AG04450 (cell line): ENCODE data around the gene XPNPEP1. TPM values are rescaled to one million over a fixed set of nuclear protein-coding genes. Genes with fewer than 3 reads are reported as not detected.

Source experiments
- CTCF ChIA-PET: fragments of 300-600, 350-600 bp; formaldehyde crosslinking; extraction: SDS; loops from one replicate; lab custom pipeline; 2022; ENCODE audit warnings: antibody characterized with exemption, inconsistent platforms; lab: Charles Lee
- POLR2A ChIA-PET: fragments of 350-600 bp; formaldehyde crosslinking; extraction: SDS; loops from one replicate; lab custom pipeline; 2021; ENCODE audit warnings: antibody characterized with exemption, inconsistent platforms; lab: Yijun Ruan, JAX
- DNase-seq: peaks from one replicate; pipeline ENCODE4 v3.0.0-alpha.2; 2011; ENCODE audit warnings: low read depth, low spot score
- H3K27ac ChIP-seq: one replicate; pipeline ENCODE4 v1.5.1; 2012; ENCODE audit warnings: low read depth, low read length, control low read depth
- H3K27me3 ChIP-seq: one replicate; pipeline ENCODE4 v1.6.0; 2012; ENCODE audit warnings: low read length; ENCODE audit not compliant: control insufficient read depth, insufficient read depth
- H3K4me3 ChIP-seq: 2 replicates; pipeline ENCODE4 v1.5.1; 2011; ENCODE audit warnings: mild to moderate bottlenecking, low read depth, low read length, control low read depth
- H3K9me3 ChIP-seq: 2 replicates; pipeline ENCODE4 v1.5.1; 2012; ENCODE audit warnings: low read length; ENCODE audit not compliant: control insufficient read depth, insufficient read depth
- polyA plus RNA-seq: library from polyadenylated mRNA; depleted of rRNA; stranded (reverse); fragments of >200 nt; gene quantifications from 2 replicates; pipeline ENCODE4 v1.2.3, GENCODE V29; 2011
- TF ChIP-seq, protein P1 (sequence below): IDR thresholded peaks from 2 replicates; pipeline ENCODE4 v1.5.1; 2011; ENCODE audit warnings: low read depth, low read length, control low read depth, inconsistent platforms

XPNPEP1 gene
- polyA plus RNA-seq, 1 experiment, result 134 TPM

DNA sequence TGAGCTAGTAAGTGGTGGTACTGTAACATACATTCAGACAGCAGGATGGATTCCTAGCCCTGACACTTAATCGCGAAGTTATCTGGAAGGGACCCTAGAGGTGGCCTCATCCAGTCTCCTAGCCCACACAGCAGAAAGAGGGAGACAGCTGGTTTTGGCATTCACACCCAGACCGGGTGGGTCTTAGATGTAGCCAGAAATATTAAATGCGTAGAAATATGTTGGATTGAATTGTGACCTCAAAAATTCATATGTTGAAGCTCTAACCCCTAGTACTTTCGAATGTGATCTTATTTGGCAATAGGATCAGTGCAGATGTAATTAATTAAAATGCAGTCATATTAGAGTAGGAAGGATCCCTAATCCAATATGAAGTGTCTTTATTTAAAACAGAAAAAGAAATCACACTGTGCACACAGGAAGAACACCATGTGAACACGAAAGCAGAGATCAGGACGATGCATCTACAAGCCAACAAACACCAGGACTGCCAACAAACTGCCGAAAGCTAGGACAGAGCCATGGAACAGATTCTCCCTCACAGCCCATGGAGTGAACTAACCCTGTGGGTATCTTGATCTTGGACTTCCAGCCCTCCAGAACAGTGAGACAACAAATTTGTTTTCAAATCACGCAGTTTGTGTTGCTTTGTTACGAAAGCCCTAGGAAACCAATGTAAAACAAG is 2.9 kb upstream of the XPNPEP1 start:
- TF ChIP-seq, protein P1, sequence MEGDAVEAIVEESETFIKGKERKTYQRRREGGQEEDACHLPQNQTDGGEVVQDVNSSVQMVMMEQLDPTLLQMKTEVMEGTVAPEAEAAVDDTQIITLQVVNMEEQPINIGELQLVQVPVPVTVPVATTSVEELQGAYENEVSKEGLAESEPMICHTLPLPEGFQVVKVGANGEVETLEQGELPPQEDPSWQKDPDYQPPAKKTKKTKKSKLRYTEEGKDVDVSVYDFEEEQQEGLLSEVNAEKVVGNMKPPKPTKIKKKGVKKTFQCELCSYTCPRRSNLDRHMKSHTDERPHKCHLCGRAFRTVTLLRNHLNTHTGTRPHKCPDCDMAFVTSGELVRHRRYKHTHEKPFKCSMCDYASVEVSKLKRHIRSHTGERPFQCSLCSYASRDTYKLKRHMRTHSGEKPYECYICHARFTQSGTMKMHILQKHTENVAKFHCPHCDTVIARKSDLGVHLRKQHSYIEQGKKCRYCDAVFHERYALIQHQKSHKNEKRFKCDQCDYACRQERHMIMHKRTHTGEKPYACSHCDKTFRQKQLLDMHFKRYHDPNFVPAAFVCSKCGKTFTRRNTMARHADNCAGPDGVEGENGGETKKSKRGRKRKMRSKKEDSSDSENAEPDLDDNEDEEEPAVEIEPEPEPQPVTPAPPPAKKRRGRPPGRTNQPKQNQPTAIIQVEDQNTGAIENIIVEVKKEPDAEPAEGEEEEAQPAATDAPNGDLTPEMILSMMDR, result no peak
- no peak overlapping the region for H3K27ac ChIP-seq
- CTCF ChIA-PET, result no interaction called here

DNA sequence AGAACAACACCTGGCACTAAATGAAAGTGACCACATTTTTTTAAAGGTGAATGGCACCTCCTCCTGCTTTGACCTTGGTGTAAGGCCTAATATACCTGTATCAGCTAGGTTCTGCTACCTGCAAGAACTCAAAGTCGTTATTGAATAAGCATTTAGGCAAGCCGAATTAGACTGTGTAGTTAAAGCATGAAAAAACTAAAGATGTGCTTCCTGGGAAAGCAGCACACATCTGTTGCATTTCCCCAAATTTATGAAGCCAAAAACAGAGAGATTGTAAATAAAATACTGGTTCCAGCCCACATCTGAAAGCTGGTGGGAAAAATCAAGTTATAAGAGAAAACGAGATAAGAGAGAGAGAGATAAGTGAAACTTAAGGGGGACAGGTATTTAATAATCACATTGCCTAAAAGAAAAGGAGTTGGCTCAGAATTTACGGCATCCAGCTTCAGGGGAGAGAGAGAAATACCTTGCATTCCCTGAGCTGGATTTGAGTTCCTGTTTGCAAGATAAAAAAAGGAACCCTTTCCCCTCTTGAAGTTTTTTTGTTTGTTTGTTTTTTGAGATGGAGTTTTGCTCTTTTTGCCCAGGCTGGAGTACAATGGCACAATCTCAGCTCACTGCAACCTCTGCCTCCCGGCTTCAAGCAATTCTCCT is 1.8 kb upstream of the XPNPEP1 start:
- ChIA-PET POLR2A (no interaction called here), CTCF (interaction anchor here (0.6 kb wide), 1 partner anchor 78 kb away, joined by 8 read pairs; no protein-coding TSS in a partner anchor)
- TF ChIP-seq, protein P1, result no peak
- no peak overlapping the region for H3K27ac ChIP-seq
- H3K9me3 ChIP-seq, result no peaks in the 10 kb centered on the region; the same call in 1 of the 2 replicates
- no peak overlapping the region for H3K4me3 ChIP-seq
- DNase-seq, result no peak
- H3K27me3 ChIP-seq, result no peaks in the 10 kb centered on the region

More for the DNA sequence above, 2.9 kb upstream of the XPNPEP1 start:
- Histone ChIP-seq H3K9me3 (no peaks in the 10 kb centered on the region; the same call in 1 of the 2 replicates), H3K4me3 (no peak overlapping the region), H3K27me3 (no peaks in the 10 kb centered on the region)
- POLR2A ChIA-PET, result no interaction called here
- DNase-seq, result no peak

DNA sequence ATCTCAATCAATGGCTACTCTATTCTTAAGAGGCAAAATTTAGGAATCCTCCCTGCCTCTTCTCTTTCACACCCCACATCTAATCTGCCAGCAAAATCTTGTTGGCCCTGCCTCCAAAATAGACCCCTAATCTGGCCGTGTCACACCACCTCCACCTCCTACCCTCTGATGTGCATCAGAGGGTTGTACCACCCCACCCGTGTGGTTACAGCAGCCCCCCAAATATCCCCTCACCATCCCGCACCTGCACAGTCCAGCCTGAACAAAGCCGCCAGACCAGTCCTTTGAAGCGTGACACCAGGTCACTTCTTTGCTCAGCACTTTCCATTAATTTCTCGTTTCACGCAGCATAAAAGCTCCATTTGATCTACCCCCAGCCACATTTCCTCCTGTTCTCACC is 776 bp upstream of the XPNPEP1 start:
- ChIA-PET POLR2A (interaction anchor here (0.7 kb wide), 1 partner anchor 83 kb away, joined by 3 read pairs; the partner anchor contains the start of gene ADD3), CTCF (no interaction called here)
- no peaks in the 10 kb centered on the region for H3K27me3 ChIP-seq
- DNase-seq, result no peak
- no peaks in the 10 kb centered on the region; the same call in 1 of the 2 replicates for H3K9me3 ChIP-seq
- no peak overlapping the region for H3K4me3 ChIP-seq
- TF ChIP-seq, protein P1, result no peak
- H3K27ac ChIP-seq, result no peak overlapping the region

DNA sequence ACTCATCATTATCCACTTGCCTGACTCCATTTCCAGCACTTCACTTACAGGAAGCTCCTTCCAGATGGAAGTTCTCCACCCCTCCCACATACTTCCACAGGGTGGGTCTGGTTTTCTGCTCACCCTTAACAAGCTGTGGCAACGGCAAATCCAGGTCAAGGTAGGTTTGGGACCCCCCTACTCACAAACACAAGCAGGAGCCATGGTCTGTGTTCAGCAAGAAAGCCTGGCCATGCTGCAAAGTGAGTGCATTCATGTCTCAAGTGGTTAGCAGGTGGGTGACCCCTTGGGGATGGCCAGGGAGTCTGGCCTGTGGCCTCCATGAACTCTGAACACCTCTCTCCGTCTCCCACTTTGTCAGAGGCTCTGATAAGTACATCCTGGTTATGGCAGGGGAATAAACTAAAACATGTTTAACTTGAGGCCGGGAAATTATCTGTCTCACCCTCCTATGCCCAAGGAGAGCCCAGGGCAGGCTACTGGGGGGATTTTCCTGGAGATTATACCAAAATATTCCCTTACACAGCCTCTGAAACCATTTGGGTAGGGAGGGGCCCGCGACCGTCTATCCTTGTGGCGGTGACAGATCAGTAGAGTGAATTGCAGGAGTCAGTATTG is 844 bp downstream of the XPNPEP1 start:
- H3K9me3 ChIP-seq, result no peaks in the 10 kb centered on the region; the same call in 1 of the 2 replicates
- ChIA-PET POLR2A (no interaction called here), CTCF (interaction anchor here (0.5 kb wide), 1 partner anchor 211 kb away, joined by 6 read pairs; no protein-coding TSS in a partner anchor)
- no peaks in the 10 kb centered on the region for H3K27me3 ChIP-seq
- peak overlapping the region; percentile 80 for H3K4me3 ChIP-seq
- peak overlapping the region; percentile 47 for H3K27ac ChIP-seq
- DNase-seq, result no peak
- TF ChIP-seq, protein P1, result no peak
